Measurements from ENCODE around the gene UBA7.
"Not testable (repeated sequence)": the region's sequence is repeated elsewhere in the genome, so short reads cannot be mapped to it uniquely, and the experiment has no call there.

UBA7 gene

DNA sequence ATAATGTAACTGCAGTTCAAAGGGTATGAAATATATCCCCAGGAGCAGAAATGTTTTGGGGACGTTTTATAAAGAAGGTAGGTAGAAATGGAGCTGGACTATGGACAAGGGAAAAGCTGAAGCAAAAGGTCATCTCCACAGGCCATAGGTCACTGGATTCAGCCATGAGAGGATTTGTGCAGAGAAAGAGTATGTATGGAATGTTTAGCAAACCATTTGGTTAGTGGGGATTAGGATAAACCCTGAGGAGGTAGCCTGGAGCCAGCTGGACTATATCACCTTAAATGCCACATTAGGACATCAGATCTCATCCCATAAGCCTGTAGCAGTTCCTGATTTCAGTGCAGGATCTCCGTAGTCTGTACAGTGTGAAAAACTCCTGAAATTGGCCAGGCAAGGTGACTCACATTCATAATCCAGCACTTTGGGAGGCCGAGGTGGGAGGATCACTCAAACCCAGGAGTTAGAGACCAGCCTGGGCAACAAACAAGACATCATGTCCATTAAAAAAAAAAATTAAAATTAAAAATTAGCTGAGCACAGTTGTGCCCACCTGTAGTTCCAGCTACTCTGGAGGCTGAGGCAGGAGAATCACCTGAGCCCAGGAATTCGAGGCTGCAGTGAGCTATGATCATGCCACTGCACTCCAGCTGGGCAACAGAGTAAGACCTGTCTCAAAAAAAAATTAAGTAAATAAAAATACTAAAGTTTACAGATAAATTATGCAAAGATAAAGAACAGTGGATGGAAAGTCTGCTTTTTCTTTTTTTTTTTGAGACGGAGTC lies 32.1 kb downstream of the UBA7 start:
- no peak for DNase-seq

DNA sequence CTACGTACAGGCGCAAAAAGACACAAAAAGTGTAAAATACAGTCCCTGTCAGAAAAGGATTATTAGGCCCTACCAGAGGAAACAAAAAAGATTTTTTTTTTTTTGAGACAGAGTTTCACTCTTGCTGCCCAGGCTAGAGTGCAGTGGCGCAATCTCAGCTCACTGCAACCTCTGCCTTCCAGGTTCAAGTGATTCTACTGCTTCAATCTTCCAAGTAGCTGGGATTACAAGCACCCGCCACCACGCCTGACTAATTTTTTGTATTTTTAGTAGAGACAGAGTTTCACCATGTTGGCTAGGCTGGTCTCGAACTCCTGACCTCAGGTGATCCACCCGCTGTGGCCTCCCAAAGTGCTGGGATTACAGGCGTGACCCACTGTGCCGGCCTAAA lies 32.8 kb downstream of the UBA7 start:
- not testable (repeated sequence) for DNase-seq

DNA sequence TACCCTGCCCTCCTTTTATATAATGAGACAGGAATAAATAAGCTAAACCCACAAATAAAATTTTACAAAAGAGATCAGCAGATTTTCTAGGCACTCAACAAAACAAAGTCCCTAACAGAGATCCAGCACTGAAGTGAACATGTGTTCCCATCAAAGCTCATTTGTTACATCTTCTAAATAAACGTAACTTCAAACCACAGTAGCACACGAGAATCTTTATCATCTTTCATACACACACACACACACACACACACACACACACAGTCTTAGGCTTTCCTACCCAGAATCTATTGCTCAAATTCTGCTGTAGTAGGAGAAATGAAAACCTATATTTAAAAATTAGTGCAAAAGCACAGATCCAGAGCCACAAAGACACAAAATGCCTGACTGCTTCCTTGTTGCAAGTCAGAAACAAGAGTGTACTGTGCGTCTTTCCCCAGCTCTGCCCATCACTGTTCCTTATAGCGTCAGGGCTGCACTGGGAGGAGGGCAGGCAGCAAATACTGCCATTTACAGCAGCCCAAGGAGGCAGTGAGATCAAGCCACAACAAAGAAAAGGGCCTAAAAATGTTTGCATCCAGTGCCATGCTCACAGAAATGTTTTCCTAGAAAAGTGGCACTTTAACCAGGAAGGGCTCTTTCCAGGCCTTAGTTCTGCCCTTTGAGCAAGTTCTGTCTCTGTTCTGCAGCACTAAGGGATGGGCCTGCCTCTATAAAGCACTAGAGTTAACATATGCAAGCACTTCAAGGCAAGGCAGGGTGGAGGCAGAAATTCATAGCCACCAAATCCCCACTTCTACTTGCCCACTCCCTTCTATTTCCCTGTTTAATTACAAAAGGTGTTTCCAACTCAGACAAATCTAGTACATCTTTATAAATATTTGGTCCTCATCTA lies 33.4 kb downstream of the UBA7 start:
- no peak for DNase-seq

DNA sequence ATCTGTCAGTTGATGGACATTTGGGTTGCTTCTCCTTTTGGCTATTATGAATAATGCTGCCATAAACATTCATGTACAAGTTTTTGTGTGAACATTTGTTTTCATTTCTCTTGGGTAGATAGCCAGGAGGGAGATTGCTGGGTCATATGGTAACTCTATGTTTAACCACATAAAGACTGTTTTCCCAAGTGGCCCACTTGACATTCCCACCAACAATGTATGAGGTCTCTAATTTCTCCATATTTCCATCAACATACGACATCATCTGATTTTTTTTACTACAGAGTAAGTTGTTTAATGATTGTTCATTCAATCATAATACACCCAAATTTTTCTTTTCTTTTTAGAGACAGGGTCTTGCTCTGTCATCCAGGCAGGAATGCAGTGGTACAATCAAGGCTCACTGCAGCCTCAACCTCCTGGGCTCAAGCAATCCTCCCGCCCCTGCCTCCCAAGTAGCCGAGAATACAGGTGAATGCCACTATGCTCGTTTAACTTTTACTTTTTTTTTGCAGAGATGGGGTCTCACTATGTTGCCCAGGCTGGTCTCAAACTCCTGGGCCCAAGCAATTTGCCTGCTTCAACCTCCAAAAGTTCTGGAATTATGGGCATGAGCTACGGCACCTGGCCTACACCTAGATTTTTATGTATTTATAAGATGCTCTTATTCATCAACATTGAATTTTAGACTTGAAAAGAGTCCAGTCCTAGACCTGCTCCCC lies 34.2 kb downstream of the UBA7 start:
- DNase-seq, result no peak

DNA sequence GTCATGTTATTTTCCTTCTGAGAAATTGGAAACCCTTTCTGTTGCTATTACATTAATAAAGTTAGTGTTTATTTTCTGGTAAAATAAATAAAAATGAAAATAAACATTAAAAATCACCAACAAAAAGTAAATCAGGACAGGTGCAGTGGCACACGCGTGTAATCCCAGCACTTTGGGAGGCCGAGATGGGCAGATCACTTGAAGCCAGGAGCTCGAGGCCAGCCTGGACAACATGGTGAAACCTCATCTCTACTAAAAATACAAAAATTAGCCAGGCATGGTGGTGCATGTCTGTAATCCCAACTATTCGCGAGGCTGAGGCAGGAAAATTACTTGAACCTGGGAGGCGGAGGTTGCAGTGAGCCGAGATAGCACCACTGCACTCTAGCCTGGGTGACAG lies 37.7 kb downstream of the UBA7 start:
- DNase-seq, result not testable (repeated sequence)

DNA sequence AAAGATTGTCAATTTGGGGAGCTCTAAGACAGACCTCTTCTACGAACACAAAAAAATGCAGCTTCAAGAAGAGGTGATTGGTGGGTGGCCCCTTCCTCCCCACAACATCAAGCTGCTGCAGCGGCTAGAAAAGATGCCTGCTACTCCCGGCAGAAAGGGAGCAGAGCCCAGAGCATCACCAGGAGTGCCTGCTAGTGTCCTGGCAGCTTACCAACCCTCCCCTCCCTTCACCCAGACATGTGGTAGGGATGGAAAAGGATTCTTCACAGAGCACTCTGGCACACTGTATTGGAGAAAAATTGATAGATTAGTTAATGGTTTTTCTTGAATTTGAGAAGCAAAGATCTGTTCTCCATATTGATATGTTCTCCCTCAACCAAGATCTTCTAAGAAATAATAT lies 38.2 kb downstream of the UBA7 start:
- DNase-seq, result no peak

DNA sequence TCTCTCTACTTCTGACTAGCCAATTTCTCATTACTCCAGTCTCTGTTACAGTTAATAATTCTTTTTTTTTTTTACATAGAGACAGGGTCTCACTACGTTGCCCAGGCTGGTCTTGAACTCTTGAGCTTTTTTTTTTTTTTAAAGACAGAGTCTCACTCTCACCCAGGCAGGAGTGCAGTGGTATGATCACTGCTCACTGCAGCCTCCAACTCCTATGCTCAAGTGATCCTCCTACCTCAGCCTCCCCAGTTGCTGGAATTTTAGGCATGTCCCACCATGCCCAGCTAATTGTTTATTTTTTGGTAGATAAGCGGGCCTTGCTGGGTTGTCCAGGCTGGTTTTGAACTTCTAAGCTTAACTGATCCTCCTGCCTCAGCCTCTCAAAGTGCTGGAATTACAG lies 41.0 kb downstream of the UBA7 start:
- DNase-seq, result no peak

DNA sequence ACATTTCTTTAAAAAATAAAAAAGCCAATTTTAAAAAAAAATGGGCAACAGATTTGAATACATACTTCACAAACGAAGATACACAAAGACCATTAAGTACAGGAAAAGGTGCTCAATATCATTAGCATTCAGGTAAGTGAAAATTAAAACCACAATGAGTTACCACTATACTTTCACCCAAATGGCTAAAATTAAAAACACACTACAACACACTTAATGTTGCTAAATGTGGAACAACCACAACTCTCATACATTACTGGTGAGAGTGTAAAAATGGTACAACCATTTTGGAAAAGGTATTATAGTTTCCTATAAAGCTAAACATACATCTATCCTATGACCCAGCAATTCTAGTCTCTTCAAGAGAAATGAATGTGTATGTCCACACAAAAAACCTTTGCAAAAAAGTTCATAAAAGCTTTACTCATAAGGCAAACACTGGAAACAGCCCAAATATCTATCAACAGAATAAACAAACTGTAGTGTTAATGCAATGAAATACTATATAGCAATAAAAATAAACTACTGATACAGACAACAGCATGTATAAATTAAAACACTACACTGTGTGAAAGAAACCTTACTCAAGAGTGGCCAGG lies 42.3 kb downstream of the UBA7 start:
- no peak for DNase-seq

DNA sequence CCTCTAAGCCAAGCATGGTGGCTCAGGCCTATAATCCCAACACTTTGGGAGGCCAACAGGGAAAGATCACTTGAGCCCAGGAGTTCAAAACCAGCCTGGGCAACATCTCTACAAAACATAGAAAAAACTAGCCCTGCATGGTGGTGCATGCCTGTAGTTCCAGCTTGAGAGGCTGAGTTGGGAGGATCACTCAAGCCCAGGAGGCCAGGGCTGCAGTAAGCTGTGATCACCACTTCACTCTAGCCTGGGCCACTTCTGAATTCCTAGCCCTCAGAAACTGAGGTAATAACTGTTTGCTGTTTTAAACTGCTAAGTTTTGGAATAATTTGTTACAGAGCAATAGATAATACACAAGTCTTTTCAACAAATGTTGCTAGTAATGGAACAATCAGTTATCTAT lies 43.8 kb downstream of the UBA7 start:
- no peak for DNase-seq

DNA sequence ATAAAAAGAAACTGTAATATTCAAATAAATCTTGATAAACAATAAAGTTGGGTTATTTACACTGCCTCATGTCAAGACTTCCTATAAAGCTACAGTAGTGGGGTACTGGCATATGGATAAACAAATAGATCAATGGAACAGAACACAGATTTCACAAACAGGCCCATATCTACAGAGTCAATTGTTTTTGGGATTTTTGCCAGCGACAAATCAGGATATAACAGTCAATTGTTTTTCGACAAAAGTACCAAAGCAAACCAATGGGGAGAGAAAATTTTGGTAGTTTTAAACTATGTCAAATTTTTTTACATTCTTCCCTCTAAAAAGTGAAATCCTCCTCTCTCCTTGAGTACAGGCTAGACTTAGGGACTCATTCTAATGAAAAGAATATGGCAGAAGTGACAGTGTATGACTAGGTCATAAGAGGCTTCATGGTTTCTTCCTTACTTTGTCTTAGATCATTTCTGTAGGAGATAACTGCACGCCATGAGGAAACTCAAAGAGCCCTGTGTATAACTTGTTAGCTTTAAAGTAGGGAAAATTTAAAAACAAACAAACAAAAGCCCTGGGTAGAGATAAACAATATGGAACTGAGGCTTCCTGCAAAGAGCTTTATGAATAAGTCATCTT lies 44.4 kb downstream of the UBA7 start:
- DNase-seq, result no peak

DNA sequence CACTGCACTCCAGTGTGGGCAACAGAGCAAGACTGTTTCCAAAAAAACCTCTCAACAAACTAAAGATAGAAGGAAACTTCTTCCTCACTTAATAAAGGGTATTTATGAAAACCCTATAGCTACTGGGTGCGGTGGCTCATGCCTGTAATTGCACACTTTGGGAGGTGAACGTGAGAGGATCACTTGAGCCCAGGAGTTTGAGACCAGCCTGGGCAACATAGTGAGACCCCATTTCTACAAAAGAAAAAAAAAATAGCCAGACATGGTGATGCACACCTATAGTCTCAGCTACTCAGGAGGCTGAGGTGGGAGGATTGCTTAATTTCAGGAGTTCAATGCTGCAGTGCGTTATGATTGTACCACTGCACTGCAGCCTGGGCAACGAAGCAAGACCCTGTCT lies 49.8 kb downstream of the UBA7 start:
- no peak for DNase-seq

DNA sequence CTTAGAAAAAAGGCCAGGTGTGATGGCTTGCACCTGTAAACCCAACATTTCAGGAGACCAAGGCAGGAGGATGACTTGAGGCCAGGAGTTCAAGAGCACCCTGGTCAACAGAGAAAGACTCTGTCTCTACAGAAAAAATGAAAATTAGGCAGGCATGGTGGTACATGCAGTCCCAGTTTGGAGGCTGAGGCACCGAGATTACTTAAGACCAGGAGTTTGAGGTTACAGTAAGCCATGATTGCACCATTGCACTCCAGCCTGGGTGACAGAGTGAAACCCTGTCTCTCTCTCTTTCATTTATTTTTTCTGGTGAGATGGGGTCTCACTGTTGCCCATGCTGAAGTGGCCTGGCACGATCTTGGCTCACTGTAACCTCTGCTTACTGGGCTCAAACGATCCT lies 52.1 kb downstream of the UBA7 start:
- DNase-seq, result no peak

DNA sequence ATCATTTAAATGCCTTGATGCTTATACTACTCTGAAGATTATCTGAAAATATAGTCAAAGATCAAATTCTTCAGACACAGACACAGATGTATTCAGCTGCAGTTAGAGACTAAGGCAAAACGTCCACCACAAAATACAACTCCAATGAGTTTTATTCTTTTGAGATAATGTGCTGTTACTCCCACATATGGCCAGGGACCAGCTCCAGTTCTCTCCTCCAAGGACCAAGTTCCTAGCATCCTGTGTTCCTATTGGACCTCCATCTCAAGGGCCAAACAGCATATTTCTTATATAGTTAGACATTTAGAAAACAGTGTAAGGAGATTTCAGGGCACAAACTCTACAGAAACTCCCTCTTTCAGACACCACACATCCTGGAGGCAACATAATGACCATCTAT lies 54.5 kb downstream of the UBA7 start:
- no peak for DNase-seq

DNA sequence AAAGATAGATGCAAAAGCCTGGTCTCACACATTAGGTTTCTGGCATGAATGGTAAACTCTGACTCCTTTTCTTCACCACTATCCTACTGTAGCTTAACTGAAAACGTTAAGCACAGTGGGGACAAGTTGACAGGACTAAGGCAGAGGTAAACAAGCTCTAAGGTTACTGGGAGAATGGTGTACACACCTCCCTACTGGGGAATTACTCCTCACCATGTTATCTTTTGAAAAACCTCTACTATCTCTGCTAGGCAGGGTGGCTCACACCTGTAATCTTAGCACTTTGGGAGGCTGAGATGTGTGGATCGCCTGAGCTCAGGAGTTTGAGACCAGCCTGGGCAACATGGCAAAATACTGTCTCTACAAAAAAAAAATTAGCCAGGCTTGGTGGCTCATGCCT lies 56.6 kb downstream of the UBA7 start:
- DNase-seq, result no peak

DNA sequence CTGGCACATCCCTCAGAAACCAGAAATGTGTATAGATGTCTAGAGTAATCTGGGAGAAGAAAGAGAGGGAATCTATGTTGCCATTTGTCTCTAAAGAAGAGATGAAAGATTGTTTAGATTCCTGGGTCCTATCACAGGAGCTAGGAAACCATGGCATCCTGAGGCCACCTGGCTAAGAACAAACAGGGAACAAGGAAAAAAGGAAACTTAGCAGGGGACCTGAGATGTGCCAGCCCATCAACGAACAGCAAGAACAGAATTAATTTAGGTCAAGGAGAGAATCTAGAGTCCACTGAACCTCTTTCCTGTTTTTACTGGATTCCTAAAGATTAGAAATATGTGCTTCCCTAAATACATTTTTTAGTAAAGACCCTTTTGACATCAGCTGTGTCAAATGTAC lies 57.7 kb downstream of the UBA7 start:
- DNase-seq, result no peak
